ENCODE measurements around the gene CFAP99.

DNA sequence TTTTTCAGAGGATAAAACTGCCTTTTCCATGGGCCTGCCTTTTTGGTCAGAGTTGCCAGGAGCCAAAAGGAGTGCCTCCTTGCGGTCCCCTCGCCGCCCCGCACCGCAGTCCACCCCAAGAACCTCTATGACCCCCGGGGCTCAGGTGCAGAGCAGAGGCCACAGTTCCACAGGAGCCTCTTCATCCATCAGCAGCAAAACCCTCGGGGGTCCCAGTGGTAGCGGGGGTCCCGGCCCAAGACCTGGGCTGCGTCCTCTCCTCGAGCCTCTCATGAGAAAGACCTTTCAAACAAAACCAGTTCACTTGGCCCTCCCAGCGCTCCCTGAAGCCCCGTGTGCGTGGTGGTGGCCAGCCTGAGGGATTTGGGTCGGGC lies 17.2 kb upstream of the CFAP99 start:
- no peak for TF ChIP-seq PAX5 (IDR thresholded peaks at IDR 0.05; ENCODE audit: insufficient read depth, low read length, severe bottlenecking)
- TF ChIP-seq POLR2A (IDR thresholded peaks at IDR 0.05; ENCODE audit: low read depth, low read length) = no peak
